Renal pelvis (tissue), 4 donors: Measurements from ENCODE around the gene CD4. TPM values are rescaled to one million over a fixed set of nuclear protein-coding genes. Genes with fewer than 3 reads are reported as not detected.

Experiments used
- DNase-seq: peaks from one replicate; pipeline ENCODE4 v3.0.0-alpha.2; 2013
- polyA plus RNA-seq, 3 donors: library from polyadenylated mRNA; unstranded; fragments of 120-200 nt; gene quantifications; one replicate each; pipeline ENCODE4 v1.2.1, GENCODE V29; 2013; ENCODE audit not compliant: insufficient read length in 3 of 3

CD4 gene
- polyA plus RNA-seq, 3 donors = 31.0 to 33.1 (median 32.1) TPM

- DNase-seq = no peak
Observed at GRCh38 chr12:6807170-6807569, 17.8 kb downstream of the CD4 start.

GRCh38 chr12:6809056-6809455 lies 19.7 kb downstream of the CD4 start:
- no peak for DNase-seq

- no peak for DNase-seq
Observed at GRCh38 chr12:6810758-6811157, 21.4 kb downstream of the CD4 start.

- no peak for DNase-seq
Observed at GRCh38 chr12:6813363-6813762, 24.0 kb downstream of the CD4 start.

GRCh38 chr12:6816598-6816997 lies 27.3 kb downstream of the CD4 start:
- DNase-seq = no peak

GRCh38 chr12:6817098-6817497 lies 27.8 kb downstream of the CD4 start:
- no peak for DNase-seq

- no peak for DNase-seq
Observed at GRCh38 chr12:6817662-6818157, 28.4 kb downstream of the CD4 start.

GRCh38 chr12:6818222-6818621 lies 28.9 kb downstream of the CD4 start:
- DNase-seq = no peak

- DNase-seq = no peak
Observed at GRCh38 chr12:6818645-6819044, 29.3 kb downstream of the CD4 start.

- no peak for DNase-seq
Observed at GRCh38 chr12:6819106-6820030, 30.0 kb downstream of the CD4 start.

- DNase-seq = no peak
Observed at GRCh38 chr12:6820166-6820565, 30.8 kb downstream of the CD4 start.

- DNase-seq = peak; percentile 85
Observed at GRCh38 chr12:6821591-6822425, 32.5 kb downstream of the CD4 start, which contains the start of gene GPR162. Gene GPR162 (plus strand): TSS chr12:6821821. CDS start chr12:6823899, 2,078 bp downstream.

GRCh38 chr12:6822426-6823135 lies 33.3 kb downstream of the CD4 start:
- no peak for DNase-seq

- no peak for DNase-seq
Observed at GRCh38 chr12:6823182-6824084, 34.1 kb downstream of the CD4 start.

GRCh38 chr12:6824085-6824775 lies 34.9 kb downstream of the CD4 start:
- DNase-seq = no peak

GRCh38 chr12:6824901-6825381 lies 35.6 kb downstream of the CD4 start:
- no peak for DNase-seq

- peak; percentile 85 for DNase-seq
Observed at GRCh38 chr12:6825398-6826124, 36.2 kb downstream of the CD4 start.

GRCh38 chr12:6826125-6826733 lies 36.9 kb downstream of the CD4 start:
- DNase-seq = no peak
